HG03457 (cell line): ENCODE data around the gene FBLL1.
"Not testable (repeated sequence)": the region's sequence is repeated elsewhere in the genome, so short reads cannot be mapped to it uniquely, and the experiment has no call there.

Experiments used
- ATAC-seq: cut with Tn5 transposase; IDR thresholded peaks from one replicate; pipeline ENCODE4 v1.9.1; 2021; ENCODE audit warnings: moderate number of reproducible peaks; ENCODE audit not compliant: unreplicated experiment

The FBLL1 gene

GRCh38 chr5:168550656-168551055 is 21.6 kb downstream of the FBLL1 start:
- ATAC-seq, result no peak

GRCh38 chr5:168552146-168552545 is 23.0 kb downstream of the FBLL1 start:
- ATAC-seq, result no peak

DNA sequence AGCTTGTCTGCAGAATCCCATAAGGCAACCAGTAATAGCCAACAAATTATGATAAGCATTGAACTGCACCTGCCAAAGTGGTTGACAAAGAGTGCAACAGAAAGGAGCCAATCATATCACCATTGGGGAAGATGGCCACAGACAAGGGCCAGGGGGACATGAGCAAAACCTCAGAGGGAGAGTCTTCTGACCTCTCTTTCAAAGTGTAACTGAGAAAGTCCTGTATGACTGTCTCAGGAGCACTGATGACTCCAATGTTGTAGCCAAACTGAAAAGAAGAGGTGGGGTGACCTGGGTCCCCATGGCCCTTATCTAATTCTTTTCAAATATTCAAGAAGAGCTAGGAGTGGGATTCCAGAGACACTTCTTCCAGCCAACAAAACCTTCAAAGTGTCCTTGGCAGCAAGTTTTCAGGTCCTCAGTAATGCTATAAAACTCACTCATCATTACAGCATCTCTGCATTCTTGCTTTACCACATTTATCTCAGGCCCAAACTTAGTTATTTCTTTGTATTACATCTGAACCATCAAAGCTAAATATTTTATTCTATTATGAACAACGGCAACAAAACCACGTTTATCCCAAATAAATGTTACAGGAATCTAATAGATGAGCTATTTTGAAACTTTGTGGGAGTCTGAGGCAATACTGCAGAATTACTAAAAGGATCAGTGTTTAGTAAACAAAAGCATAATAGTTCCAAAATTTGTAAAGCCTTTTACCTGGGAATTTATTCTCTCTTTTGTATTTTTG is 24.4 kb downstream of the FBLL1 start:
- no peak for ATAC-seq

DNA sequence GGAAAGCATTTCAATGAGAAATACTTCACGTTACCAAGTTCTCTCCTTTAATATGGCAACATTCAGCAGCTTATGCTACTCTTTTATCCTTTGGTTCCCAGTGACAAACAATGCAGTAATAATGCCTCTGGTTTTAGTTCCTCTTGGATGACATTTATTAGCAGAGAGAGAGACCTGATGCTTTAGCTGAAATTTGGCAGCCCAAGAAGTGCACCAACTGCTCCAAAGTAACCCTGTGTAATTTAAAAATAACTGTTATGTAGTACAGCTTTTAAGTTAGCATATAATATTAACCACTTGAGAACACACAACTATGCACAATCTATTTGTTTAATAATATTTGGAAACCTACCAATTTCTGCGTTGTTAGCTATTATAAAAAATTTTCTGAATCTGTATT is 28.3 kb downstream of the FBLL1 start:
- ATAC-seq, result no peak

DNA sequence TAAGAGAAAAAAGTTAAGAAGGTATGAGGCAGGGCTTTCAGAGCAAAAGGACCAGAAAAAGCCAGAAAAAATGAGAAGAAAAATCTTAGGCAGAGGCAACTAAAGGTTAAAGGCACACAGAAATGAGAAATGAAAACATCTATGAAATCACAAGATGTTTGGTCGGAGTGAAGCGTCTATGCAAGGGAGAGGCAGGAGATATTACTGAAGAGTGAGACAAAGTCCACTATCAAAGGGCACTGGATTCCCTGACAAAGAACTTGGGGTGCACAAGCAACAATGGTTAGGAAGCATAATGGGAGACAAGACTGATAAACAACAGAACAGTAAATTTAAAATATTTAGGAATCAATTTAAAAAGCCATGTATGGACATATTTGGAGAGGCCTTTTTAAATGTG is 33.2 kb downstream of the FBLL1 start:
- no peak for ATAC-seq

GRCh38 chr5:168563959-168564358 is 34.9 kb downstream of the FBLL1 start:
- ATAC-seq, result no peak

- no peak for ATAC-seq
Measured at GRCh38 chr5:168568738-168569137, 39.6 kb downstream of the FBLL1 start.

GRCh38 chr5:168570490-168571328 is 41.6 kb downstream of the FBLL1 start:
- ATAC-seq, result no peak

GRCh38 chr5:168573663-168574062 is 44.6 kb downstream of the FBLL1 start:
- not testable (repeated sequence) for ATAC-seq

DNA sequence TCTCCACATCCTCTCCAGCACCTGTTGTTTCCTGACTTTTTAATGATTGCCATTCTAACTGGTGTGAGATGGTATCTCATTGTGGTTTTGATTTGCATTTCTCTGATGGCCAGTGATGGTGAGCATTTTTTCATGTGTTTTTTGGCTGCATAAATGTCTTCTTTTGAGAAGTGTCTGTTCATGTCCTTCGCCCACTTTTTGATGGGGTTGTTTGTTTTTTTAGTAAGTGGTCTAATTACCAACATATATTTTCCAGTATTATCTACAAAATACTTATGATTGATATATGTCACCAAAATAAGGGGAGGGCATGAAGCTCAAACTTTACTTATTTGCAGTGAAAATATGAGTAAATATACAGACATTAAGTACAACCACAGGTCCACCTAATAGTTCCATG is 45.1 kb downstream of the FBLL1 start:
- not testable (repeated sequence) for ATAC-seq

DNA sequence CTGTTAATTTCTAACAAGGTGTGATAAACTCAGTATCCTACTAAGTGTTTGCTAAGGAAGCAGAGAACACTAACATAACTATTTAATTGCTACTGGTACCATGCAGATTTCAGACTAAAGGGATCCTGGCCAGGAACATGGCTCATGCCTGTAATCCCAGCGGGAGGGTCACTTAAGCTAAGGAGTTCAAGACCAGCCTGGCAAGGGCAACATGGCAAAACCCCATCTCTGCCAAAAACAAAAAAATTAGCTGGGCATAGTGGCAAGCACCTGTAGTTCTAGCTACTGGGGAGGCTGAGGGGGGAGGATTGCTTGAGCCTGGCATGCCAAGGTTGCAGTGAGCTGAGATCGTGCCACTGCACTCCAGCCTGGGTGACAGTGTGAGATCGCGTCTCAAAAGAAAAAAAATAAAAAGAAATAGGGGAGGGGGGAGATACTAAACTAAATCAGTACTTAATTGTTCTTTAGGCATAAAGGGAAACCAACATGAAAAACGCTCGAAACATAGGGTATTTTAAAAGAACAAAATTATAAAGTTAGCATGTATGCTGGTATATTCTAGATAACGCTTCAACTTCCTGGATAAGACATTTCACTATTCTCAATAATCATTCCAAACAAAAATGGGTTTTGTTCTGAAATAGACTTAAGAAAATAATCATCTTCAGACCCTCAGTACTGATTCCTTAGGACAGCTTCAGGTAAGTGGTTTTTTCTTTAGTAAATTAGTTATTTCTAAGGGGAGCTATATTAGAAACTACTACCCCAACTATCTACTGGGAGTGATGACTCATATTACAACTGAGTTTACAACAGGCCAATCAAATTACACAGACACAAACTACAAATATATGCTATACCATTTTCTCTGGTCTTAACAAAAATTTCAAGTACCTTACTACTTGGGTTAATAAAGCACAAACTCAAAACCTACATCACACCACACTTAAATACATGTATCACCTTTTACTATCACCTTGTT is 46.6 kb downstream of the FBLL1 start:
- ATAC-seq, result no peak

DNA sequence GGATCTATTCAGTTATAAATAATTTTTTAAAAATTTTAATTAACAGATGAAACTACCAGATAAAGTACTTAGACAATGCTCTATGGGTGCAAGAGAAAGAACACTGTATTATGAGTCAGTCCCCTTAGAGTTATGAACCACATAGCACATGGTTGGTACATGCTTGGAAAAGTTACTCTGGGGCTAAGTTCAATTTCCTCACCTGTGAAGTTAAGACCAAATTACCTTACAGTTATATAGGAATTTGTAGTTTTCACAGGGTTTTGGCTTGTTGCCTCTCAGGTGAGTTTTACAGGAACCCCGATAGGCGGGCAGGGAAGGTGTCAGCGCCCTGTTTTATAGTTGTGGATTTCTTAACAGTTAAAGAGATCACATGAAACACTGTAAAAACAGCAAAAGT is 48.9 kb downstream of the FBLL1 start:
- ATAC-seq, result no peak

DNA sequence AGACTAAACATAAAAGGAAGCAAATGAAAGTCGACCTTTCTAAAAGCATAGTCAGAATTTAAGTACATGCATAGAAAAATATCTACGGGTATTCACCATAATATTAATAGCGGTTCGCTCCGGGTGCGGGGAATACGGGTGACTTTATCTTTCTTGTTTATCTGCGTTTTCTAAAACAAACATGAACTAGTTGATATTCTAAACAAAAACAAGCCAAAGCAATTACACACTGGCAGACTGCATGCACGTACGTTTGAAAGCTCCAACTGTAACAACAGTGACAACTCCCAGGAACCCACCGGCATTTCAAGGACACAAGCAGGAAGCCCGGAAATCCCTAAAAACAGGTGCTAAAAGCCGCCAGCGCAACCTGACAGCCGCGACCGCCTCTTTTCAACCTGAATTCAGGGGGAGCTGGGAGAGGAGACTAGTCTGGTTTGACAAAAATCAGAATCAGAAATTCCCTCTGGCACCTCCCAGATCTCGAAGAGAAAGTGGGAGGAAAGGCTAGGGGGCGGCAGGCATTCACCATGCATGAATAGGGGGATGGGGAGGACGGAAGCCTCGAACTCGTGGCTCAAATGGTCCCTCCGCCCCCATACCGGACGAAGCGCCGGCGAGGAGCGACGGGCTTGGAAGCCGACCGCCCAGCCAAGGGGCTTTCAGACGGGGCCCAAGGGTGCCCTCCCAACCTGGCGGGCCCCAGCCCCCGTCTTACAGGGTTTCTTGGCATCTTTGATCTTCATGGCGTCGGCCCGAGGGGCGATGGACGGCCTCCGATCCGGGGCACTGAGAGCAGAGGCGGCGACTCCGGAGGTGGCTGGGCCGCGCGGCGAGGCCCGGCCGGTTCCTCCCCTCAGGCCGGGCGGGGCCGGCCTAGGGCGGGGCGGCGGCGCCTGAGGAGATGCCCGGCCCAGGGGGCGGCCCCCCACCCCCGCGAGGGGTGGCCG is 49.7 kb downstream of the FBLL1 start, which contains the start of gene PANK3:
Gene PANK3, minus strand, starts transcription at position 831 of the 950 bp plus-strand sequence. Its CDS starts 85 bp downstream, at position 746.
- peak; percentile 47 for ATAC-seq

DNA sequence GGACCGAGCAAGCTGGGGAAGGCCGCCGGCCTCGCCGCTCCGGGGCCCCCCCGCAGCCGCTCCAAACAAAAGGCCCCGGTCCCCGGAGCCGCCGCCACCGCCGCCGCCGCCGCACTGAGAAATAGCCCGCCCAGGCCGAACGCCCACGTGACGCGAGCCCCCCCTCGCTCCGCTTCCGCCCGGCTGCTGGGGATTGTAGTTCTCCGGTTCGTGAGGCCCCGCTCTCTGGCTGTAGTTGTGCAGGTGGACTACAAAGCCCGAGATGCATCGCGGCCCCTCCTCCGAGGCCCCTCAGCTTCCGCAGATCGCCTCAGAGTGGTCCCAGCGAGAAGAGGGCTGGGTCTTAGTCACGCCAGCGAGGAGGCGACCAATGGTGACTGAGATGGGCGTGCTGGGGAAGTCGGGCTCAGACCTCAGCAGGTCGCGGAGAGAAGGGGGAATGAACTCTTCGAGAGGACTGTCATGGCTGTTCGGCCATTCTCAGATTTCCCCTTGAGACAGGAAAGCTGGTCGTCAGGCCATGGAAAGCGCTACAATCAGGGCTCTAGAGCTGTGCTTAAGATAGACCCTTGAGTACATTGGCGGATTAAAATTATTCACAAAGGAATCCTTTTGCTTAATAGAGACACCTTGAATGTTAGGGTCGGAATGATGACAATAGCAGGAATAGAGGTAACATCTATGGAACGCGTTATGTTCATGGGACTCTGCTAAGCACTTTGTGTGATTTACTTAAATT is 50.6 kb downstream of the FBLL1 start:
- peak; percentile 93 for ATAC-seq

DNA sequence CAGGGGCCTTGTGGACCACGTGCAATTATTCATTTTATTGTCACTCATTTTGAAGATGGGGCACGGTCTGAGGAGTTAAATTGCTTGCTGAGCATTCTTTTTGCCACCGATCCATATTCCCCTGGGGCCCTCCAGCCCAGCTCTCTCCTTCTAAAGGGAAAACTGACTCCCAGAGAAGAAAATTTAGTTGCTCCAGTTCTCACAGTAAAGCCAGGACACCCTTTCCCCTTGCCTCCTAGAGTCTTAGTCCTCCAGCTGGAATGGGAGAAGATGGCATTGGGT is 51.1 kb downstream of the FBLL1 start:
- ATAC-seq, result no peak
